Esophagus squamous epithelium (tissue), 5 donors: ENCODE data around the gene RHOBTB1. TPM values are rescaled to one million over a fixed set of nuclear protein-coding genes. Genes with fewer than 3 reads are reported as not detected.
"Not testable (repeated sequence)": the region's sequence is repeated elsewhere in the genome, so short reads cannot be mapped to it uniquely, and the experiment has no call there.

Experiments used
- DNase-seq: peaks from one replicate; lab custom pipeline; 2025; lab: John Stamatoyannopoulos, UW
- H3K27ac ChIP-seq, 4 donors: fragments of 200-600 bp; sonication (generic); one replicate each; pipeline ENCODE4 v1.5.1; 2016 to 2019; ENCODE audit warnings: mild to moderate bottlenecking in 1 of 4
- H3K27me3 ChIP-seq, 4 donors: fragments of 200-600 bp; sonication (generic); 1 replicate in 3 of 4; 2 replicates in 1 of 4; pipeline versions ENCODE4 v1.5.1 to v1.6.0; 2017 to 2021; ENCODE audit warnings: antibody characterized with exemption in 1 of 4
- H3K36me3 ChIP-seq, 3 donors: fragments of 200-600 bp; sonication (generic); one replicate each; pipeline ENCODE4 v1.5.1; 2016 to 2019
- H3K4me1 ChIP-seq, 3 donors: fragments of 200-600 bp; sonication (generic); one replicate each; pipeline ENCODE4 v1.5.1; 2017 to 2019
- H3K4me3 ChIP-seq, 4 donors: fragments of 200-600 bp; sonication (generic); 1 replicate in 3 of 4; 2 replicates in 1 of 4; pipeline ENCODE4 v1.5.1; 2016 to 2019; ENCODE audit warnings: mild to moderate bottlenecking in 2 of 4, moderate library complexity in 1 of 4
- H3K9me3 ChIP-seq, 3 donors: fragments of 200-600 bp; sonication (generic); one replicate each; pipeline ENCODE4 v1.5.1; 2016 to 2019
- CTCF ChIP-seq, 6 experiments: fragments of 450-650 bp in 4 of 6; fragments of 200-600 bp in 2 of 6; sonication (generic) in 2 of 6; IDR thresholded peaks; one replicate each; pipeline ENCODE4 v1.5.1; 2016 to 2019; ENCODE audit warnings: antibody characterized with exemption in 6 of 6, mild to moderate bottlenecking in 4 of 6, moderate library complexity in 4 of 6
- POLR2A ChIP-seq, 4 donors: fragments of 450-650 bp; IDR thresholded peaks; one replicate each; pipeline ENCODE4 v1.6.1; 2017; ENCODE audit warnings: antibody characterized with exemption in 4 of 4, mild to moderate bottlenecking in 4 of 4, moderate library complexity in 3 of 4
- WGBS, 2 donors: methylation state at CpG; one replicate each; pipeline ENCODE4 v1.1.5; 2018; 5-methylcytosine and 5-hydroxymethylcytosine counted together
- intact Hi-C: fragments of 100-400 bp; cut with DNase I; formaldehyde crosslinking; loops from one replicate; pipeline ENCODE4 v1.15.0; 2022
- total RNA-seq, 4 donors: library from RNA; depleted of rRNA; stranded (reverse); fragments of >200 nt; gene quantifications; one replicate each; pipeline ENCODE4 v1.1.0, GENCODE V29; 2016
- donor health status: DM: yes; HTN: yes; CAD: no.

RHOBTB1 gene
- total RNA-seq, 4 donors from 2014 or later, result 0.11 to 3.4 (median 1.4) TPM

- TF ChIP-seq POLR2A (IDR thresholded peaks at IDR 0.05) (no peak), CTCF (IDR thresholded peaks at IDR 0.05) (no peak)
Measured at GRCh38 chr10:60835049-60835448, 108.9 kb downstream of the RHOBTB1 start.

GRCh38 chr10:60834401-60834800, 109.6 kb downstream of the RHOBTB1 start:
- no peak for TF ChIP-seq CTCF (IDR thresholded peaks at IDR 0.05)
- no peak for TF ChIP-seq POLR2A (IDR thresholded peaks at IDR 0.05)
- intact Hi-C loops, result no loop called here
- no peak for DNase-seq
- no peaks in the 10 kb centered on the region for H3K4me1 ChIP-seq
- H3K4me3 ChIP-seq, result no peak overlapping the region
- H3K27ac ChIP-seq, result no peak overlapping the region
- H3K27me3 ChIP-seq, result no peaks in the 10 kb centered on the region
- H3K9me3 ChIP-seq, result no peaks in the 10 kb centered on the region
- no peaks in the 10 kb centered on the region for H3K36me3 ChIP-seq

More at GRCh38 chr10:60835049-60835448, 108.9 kb downstream of the RHOBTB1 start:
- Histone ChIP-seq H3K27ac (no peak overlapping the region), H3K4me1 (no peaks in the 10 kb centered on the region), H3K4me3 (no peak overlapping the region), H3K27me3 (no peaks in the 10 kb centered on the region), H3K9me3 (no peaks in the 10 kb centered on the region), H3K36me3 (no peaks in the 10 kb centered on the region)
- 56 to 93% methylated on average over 2 of the region's 2 CpGs for WGBS, 2 donors
- DNase-seq, result no peak
- intact Hi-C loops, result no loop called here

GRCh38 chr10:60832136-60832535, 111.8 kb downstream of the RHOBTB1 start:
- H3K4me1 ChIP-seq, H3K36me3 ChIP-seq, H3K4me3 ChIP-seq, H3K27me3 ChIP-seq, H3K9me3 ChIP-seq, DNase-seq, H3K27ac ChIP-seq, intact Hi-C loops: not testable (repeated sequence)
- WGBS, 2 donors, result 77 to 86% methylated on average over 4 of the region's 4 CpGs

- 32 to 74% methylated on average over 1 of the region's 1 CpG for WGBS, 2 donors
- no peaks in the 10 kb centered on the region for H3K9me3 ChIP-seq
Measured at GRCh38 chr10:60828489-60828852, 115.5 kb downstream of the RHOBTB1 start.

GRCh38 chr10:60827791-60828488, 116.0 kb downstream of the RHOBTB1 start:
- peak overlapping the region in 2 of 4 donors; percentile 38 to 43 for H3K27ac ChIP-seq
- TF ChIP-seq POLR2A (IDR thresholded peaks at IDR 0.05), result no peak
- no peaks in the 10 kb centered on the region for H3K36me3 ChIP-seq
- no peaks in the 10 kb centered on the region for H3K27me3 ChIP-seq
- H3K9me3 ChIP-seq, result no peaks in the 10 kb centered on the region
- WGBS, 2 donors, result 51 to 55% methylated on average over 5 of the region's 5 CpGs
- no peaks in the 10 kb centered on the region for H3K4me1 ChIP-seq
- no peak overlapping the region for H3K4me3 ChIP-seq
- DNase-seq, result no peak
- intact Hi-C loops, result no loop called here

More at GRCh38 chr10:60828489-60828852, 115.5 kb downstream of the RHOBTB1 start:
- Histone ChIP-seq H3K36me3 (no peaks in the 10 kb centered on the region), H3K27ac (peak overlapping the region in 1 of 4 donors; percentile 43), H3K4me1 (no peaks in the 10 kb centered on the region), H3K4me3 (no peak overlapping the region), H3K27me3 (no peaks in the 10 kb centered on the region)
- no peak for DNase-seq
- no peak for TF ChIP-seq POLR2A (IDR thresholded peaks at IDR 0.05)
- no peak for TF ChIP-seq CTCF (IDR thresholded peaks at IDR 0.05)
- intact Hi-C loops, result no loop called here

GRCh38 chr10:60825520-60825919, 118.5 kb downstream of the RHOBTB1 start:
- no peak for DNase-seq
- H3K27ac ChIP-seq, result no peak overlapping the region
- no peak overlapping the region for H3K4me3 ChIP-seq
- H3K27me3 ChIP-seq, result no peaks in the 10 kb centered on the region
- WGBS, 2 donors, result 67 to 83% methylated on average over 4 of the region's 4 CpGs
- TF ChIP-seq CTCF (IDR thresholded peaks at IDR 0.05), result no peak
- TF ChIP-seq POLR2A (IDR thresholded peaks at IDR 0.05), result no peak
- intact Hi-C loops, result no loop called here
- no peaks in the 10 kb centered on the region for H3K9me3 ChIP-seq
- no peaks in the 10 kb centered on the region for H3K36me3 ChIP-seq
- H3K4me1 ChIP-seq, result no peaks in the 10 kb centered on the region
